HG03095 (cell line): ENCODE measurements around the gene ATP8B3.
"Not testable (repeated sequence)": the region's sequence is repeated elsewhere in the genome, so short reads cannot be mapped to it uniquely, and the experiment has no call there.

Source experiments
- ATAC-seq: cut with Tn5 transposase; IDR thresholded peaks from one replicate; pipeline ENCODE4 v1.9.1; 2021; ENCODE audit warnings: moderate library complexity; ENCODE audit not compliant: unreplicated experiment

ATP8B3 gene

DNA sequence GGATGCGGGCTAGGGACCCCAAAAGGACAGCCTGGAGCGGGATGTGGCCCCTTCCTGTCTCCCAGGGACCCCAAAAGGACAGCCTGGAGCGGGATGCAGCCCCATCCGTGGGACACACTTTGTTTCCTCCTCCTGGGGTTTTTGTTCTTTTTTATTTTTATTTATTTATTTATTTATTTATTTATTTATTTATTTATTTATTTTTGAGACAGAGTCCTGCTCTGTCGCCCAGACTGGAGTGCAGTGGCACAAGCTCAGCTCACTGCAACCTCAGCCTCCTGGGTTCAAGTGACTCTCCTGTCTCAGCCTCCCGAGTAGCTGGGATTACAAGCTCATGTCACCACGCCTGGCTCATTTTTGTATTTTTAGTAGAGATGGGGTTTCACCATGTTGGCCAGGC, 14.8 kb downstream of the ATP8B3 start:
- not testable (repeated sequence) for ATAC-seq

DNA sequence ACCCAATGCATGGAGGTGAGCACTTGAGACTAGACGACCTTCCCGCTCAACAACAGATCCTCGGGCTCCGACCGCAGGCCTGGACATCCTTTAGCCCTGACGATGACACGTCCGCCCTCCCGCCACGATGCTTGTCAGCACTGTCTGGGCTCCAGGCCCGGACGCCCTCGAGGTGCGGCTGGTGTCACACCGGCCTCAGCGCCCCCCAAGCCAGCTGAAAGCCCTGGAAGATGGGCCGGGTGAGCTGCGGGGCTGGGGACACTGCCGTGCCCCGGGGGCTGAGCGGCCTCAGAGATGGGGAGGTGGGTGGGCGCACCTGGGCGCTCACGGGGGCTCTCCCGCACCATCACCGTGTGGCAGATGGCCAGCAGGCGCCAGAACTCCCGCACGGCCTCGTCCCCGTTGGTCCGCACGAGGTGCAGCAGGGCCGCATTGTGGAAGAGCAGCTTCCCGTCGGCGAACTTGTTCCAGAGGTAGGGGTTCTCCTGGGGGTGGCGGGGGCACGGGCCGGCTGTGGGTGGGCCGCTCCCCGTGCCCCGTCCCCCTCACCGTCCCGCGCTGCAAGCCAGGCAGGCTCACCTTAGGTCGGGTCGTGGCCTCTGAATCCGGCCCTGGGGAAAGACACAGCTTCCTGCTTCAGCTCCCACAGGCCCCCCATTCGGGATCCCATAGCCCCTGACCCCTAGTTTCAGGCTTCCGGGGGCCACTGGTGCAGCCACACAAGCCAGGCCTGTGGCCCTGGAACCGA, 15.5 kb downstream of the ATP8B3 start:
- no peak for ATAC-seq

DNA sequence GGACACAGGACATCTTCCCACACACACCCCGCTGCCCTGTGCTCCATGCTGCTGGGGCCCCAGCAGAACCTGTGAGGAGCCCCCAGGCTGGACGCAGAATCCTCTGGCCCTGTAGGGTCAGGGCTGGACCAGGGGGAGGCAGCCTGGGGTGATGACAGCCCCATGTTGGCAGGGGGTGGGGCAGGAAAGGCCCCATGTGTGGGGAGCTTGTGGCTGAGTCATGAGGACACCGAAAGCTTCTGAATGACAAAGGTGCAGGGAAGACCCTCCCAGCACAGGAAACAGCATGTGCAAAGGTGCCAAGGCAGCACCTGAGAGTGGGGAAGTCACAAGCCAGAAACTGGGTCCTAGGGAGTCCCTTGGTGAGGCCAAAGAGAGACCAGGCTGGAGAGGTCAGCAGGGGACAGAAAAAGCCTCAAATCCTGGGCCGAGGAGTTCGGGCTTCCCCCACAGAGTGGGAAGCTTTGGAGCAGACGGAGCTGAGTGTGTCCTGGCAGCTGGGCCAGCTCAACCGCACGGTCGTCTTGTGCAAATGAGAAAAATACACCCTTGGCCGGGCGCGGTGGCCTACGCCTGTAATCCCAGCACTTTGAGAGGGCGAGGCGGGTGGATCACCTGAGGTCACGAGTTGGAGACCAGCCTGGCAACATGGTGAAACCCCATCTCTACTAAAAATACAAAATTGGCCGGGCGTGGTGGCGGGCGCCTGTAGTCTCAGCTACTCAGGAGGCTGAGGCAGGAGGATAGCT, 17.5 kb downstream of the ATP8B3 start:
- ATAC-seq = no peak

DNA sequence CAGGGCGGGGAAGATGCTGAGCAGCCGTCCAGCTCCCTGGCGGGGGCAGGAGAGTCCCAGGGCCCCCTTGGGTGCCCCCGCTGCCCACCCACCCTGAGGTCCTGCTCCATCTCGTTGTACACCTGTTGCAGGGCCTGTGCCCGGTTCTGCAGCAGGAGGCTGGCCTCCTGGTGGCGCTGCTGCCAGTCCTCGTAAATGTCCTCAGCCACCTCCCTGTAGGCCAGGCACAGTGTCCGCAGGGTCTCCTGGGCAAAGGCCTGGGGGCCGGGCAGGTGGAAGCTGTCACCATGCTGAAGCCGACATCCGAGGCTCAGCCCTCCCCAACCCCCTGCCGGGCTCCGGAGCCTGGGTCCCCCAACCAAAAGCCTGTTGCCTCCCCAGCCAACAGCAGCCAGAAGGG, 20.2 kb downstream of the ATP8B3 start:
- ATAC-seq = no peak

DNA sequence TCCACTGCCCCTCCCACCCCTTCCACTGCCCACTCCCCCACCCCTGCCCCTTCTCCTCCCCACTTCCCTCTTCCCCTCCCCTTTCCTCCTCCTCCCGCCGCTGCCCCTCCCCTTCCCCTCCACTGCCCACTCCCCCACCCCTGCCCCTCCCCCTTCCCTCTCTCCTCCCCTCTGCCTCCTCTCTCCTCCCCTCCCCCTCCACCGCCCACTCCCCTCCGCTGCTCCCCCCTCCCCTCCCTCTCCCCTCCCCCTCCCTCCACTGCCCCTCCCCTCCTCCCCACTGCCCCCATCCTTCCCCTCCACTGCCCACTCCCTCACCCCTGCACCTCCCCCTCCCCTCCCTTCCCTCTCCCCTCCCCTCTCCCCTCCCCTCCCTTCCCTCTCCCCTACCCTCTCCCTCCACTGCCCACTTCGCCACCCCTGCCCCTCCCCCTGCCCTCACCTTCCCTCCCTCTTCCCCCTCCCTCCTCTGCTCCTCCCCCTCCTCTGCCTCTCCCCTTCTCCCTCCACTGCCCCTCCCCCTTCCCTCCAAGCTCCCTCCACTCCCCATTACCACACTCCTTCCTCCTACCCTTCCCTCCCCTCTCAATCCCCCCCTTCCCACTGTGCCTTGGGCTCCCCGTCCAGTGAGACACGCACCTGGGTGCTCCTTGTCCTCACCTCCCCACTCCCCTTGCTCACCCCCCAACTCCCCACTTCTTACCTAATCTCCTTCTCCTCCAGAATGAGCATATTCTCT, 21.9 kb downstream of the ATP8B3 start:
- no peak for ATAC-seq

DNA sequence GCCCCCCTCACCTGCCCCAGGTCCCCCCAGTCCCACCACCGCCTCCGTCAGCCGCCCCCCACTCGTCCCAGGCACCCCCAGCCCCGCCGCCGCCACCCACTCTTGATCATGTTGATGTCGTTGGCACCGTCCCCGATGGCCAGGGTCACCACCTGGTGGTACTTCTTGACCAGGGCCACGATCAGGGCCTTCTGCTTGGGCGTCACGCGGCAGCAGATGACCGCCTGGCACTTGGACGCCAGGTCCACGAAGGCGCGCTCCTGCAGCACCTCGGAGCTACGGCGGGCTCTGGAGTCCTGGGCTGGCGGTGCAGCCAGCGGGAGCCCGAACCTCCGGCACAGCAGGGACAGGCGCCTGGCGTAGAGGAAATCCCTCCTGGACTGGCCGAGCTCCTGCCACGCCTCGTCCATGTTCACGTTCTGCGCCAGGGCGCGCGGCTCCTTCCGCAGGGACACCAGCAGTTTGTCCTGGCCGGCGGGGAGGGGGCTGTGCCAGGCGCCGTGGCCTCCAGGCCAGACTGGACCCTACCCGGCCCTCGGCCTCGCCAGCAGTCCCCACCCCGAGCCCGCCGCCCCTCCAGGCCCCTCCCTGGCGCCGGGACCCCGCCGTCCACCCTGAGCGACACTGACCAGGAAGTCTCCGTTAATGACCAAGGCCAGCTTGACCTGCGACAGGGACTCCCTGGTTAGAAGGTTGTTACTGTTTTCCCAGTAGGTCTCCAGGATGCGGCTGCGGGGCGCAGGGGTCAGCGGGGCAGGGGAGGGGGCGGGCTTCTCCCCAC, 22.6 kb downstream of the ATP8B3 start:
- no peak for ATAC-seq

DNA sequence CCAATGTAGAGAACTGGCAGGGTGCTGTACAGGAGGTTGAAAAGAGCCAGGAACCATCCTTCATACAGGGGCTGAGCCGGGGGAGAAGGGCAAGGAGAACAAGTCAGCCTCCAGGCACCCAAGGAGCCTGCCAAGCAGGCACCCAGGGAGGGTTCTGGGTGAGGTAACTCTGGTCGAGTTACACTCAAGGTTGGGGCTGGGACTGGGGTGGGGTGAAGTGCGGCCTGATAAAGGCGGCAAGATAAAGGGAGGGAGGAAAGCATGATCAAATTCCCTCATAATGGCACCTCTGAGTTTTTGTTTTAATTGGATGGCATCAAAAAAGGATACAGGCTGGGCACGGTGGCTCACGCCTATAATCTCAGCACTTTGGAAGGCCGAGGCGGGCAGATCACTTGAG, 25.0 kb downstream of the ATP8B3 start:
- ATAC-seq = no peak

DNA sequence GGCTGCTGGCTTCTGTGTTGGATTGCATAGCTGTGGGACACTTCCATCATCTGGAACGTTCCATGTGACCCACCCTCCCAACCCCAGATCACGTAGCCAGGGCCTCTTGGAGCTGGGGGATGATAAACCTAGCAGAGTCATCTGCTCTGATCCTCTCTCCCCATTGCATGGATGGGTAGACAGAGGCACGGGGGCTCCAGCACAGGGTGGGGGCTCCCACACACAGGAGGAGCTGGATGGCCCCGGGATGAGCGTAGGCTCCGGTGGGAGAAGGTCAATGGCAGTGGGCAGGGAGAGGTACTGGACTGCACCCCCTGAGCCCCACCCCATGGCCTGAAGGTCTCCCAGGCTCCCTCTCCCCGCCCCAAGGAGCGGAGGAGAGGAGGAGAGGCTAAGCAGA, 25.4 kb downstream of the ATP8B3 start:
- no peak for ATAC-seq

DNA sequence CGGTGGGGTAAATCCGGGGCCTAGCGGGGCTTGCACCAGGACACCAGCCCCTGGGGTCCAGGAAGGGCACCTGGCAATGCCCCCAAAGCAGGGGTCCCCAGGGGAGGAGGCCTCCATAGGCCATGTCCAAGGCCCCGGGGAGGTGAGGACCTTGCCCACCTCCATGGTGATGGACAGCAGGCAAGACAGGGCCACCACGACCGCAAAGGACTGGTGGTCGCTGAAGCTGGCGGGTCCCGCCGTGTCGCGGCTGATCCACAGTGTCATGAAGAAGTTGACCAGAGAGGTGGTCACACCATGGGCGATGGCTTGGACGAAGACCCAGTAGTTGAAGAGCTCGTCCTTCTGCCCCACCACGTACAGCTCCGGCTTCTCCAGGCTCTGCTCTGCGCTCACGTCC, 26.8 kb downstream of the ATP8B3 start:
- ATAC-seq = no peak

DNA sequence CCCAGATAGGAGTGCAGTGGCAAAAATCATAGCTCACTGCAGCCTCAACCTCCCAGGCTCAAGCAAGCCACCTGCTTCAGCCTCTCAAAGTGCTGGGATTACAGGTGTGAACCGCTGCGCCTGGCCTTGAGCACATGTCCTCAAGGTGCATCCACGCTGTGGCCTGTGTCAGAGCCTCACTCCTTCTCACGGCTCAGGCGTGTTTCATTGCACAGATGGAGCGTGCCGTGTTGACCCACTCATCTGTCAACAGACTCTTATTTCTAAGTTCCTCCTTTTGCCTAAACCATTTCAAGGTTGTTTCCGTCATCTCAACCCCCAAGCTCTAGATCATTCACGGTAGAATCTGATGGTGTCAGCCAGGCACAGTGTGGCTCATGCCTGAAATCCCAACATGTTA, 28.2 kb downstream of the ATP8B3 start:
- no peak for ATAC-seq

DNA sequence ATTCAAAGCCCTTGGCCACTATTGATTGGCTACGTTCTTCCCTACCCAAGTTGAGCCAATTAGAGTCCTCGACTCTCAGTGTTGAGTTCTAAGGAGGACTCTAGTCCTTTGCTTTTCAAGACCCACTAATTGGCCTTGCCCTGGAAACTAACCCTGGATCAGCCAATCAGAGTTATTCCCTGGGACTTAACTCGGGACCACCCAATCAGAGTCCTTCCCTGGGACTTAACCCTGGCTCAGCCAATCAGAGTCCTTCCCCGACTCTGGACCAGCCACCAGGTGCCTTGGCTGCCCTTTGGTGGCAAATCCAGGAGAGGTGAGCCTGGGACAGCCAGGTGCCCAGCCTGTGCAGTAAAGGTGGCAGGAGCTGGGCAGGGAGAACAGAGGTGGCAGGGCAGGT, 28.7 kb downstream of the ATP8B3 start:
- ATAC-seq = no peak

DNA sequence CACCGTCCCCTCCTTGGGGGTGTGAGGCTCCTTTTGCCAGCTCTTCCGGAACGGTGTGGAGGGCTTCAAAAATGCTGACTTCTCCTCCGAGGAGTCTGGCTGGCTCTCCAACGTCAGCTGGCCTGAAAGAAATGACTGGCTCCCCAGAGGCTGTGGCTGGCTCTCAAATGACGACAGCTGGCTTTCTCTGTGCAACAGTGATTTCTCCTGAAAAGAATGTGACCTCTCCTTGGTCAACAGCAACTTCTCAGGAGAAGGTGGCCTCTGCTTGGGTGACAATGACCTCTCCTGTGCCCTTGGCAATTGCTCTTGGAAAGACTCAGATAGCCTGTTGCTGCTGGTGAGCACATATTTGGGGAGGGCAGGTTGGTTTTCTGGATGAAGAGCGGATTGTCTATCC, 29.6 kb downstream of the ATP8B3 start:
- no peak for ATAC-seq

DNA sequence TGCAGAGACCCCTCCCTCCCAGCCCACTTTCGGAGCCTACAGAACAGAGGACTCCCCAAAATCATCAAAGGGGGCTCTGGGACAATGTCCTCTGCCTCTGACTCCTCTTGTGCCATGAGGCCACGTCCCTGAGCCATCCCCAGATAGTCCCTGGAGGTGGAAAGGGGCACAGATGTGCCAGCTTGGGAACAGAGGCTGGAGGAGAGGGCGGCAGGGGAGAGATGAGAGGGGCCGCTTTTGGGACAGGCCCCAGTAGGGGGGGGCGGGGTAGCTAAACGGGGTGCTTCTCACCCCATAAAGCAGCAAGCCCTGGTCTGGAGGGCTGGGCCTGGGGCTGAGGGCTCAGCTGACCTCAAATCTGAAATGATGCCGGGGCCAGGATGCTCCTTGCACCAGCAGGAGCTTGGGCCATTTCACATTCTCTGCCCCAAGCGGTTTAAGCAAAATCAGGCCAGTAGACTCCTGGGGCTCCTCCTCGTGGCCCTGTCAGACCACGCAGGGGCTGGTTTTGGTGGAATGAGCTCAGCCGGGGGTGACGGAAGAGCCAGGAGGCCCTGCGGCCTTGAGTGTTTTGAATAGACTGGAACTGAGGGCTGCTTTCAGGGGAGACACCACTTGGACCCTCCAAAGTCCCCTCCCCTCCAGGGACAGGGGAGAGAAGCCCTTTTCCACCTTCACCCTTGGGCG, 31.7 kb downstream of the ATP8B3 start:
- no peak for ATAC-seq

DNA sequence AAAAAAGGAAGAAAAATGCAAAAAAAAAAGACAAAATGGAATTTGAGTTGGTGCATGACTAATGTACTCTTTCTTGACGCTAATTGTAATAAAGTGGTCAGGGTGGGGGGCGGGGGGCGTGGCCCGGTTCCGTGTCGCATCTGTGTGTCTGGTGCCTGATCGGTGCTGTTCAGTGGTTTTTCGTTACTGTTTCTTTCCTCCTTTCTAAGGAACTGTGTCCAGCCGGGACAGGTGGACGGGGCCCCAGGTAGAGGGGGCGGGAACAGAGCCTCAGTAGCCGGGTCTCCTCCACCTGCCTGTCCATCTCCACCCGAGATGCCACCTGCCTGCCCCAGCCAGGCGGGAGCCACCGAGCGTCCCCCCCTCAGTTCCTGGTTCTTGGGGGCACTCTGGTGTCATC, 32.5 kb downstream of the ATP8B3 start:
- no peak for ATAC-seq

DNA sequence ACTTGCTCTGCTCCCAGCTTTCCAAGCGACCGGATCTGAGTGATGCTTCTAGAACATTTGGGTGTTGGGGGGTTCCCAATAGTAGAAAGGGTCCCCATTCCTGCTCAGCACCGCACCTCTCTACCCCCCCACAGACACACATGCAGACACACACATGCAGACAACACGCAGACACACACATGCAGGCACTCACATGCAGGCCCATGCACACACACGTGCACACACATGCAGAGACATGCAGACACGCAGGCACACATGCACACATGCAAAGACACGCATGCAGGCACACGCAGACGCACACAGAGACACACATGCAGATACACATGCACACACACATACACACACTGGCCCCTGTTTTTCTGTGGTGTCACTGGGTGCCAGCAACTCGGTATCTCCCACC, 34.9 kb downstream of the ATP8B3 start:
- ATAC-seq = no peak

DNA sequence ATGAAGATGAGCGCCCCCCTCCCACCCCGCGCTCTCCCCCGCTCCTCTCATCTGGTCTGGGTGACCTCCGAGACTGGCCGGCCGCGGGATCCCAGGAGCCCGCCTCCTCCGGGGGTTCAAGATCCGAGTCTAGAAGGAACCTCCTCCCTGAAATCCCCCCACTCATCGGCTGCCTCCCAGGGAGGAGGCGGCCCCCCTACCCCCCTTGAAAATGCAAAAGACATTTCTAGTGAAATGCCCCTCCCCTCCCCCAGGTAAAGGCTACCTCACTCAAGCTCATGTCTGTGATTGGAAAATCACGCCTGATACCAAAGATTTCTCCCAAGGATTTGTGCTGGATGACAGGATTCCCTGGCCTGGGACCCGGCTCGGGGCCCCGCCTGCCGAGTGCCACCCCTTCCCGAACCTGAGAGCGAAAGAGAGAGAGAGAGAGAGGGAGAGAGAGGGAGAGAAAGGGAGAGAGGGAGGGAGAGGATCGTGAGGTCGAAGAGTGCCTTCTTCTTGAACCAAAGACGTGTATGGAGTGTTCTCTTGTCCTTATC, 35.4 kb downstream of the ATP8B3 start:
- ATAC-seq = no peak

DNA sequence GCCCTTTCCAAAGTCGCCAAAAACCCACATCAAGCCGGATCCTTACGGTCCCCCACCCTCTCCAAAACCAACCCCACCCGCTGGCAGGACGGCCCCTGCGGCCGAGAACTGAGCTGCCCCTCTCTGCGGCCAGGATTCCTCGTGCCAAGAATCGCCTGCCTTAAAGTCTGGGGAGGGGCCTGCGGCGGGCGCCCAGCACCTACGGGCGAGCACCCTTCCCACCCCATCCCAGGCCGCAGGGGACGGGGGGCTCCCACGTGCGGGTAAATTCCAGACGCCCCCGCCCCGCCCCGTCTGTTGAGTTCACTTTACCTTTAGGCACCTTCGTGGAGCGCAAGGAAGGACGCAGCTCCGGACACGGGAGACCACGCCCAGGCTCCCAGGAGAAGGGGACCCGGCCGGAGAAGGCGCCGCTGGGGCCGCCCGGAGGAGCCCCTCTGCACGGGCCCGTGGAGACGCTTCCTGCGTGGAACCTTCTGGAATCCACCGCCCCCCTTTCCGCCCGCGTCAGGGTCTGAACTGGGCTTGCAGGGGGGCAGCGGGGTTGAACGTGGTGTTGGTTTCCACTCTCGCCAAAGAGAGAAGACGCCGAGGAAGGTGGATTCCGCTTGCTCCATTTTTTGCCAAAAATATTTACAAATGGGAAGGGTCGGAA, 36.0 kb downstream of the ATP8B3 start:
- ATAC-seq = no peak

DNA sequence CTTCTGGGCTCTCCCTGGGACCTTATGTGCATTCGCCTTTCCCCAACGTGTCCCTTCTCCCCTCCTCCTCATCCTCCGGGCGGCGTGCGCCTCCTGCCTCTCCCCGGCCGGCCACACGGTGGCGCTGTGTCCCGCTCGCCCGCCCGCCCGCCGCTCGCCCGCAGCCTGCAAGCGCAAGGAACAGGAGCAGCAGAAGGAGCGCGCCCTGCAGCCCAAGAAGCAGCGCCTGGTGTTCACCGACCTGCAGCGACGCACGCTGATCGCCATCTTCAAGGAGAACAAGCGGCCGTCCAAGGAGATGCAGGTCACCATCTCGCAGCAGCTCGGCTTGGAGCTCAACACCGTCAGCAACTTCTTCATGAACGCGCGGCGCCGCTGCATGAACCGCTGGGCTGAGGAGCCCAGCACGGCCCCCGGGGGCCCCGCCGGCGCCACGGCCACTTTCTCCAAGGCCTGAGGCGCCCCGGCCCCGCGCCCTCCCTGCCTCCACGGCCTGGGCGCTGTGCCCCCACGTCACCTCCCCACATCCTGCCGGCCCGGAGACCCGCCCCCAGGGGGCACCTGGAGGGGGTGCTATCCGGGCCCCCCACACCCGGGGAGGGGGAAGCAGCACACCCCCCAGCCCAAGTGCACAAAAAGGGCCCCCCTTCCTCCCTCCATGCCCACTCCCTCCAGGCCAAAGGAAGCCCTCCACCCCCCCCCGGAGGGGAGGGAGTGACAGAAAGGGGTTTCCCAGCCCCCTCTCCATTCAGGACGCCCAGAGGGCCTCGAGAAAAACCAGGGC, 36.9 kb downstream of the ATP8B3 start:
- no peak for ATAC-seq

DNA sequence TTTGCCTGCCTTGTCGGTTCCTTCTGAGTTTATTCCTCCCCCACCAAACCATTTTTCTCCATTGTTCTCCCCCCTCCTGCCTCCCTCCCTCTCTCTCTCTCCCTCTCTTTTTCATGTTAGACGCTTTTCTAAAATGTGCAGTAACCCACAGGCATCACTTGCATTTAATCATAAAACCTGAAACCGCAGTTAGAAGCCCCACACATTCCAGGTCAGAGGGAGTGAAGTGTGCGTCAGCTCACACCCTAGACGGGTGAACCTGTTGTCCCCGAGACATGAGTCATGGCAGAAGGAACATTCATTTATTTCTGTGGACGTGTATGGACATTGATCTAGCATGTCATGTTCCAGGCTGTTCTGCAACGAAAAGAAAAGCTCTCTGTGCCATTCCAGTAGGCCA, 38.9 kb downstream of the ATP8B3 start:
- no peak for ATAC-seq
